K562 (cell line): ENCODE data around the gene SEZ6.
"Not testable (repeated sequence)": the region's sequence is repeated elsewhere in the genome, so short reads cannot be mapped to it uniquely, and the experiment has no call there.

Experiments used
- NEUROD1 ChIP-seq: fragments of 150-350 bp; IDR thresholded peaks from 2 replicates; pipeline ENCODE4 v1.6.1; 2014; ENCODE audit warnings: borderline replicate concordance, low read length, low read depth; ENCODE audit not compliant: partially characterized antibody
- SRSF1 ChIP-seq: fragments of 200-400 bp; formaldehyde crosslinking; IDR thresholded peaks from 2 replicates; pipeline ENCODE4 v1.6.1; 2017; ENCODE audit warnings: mild to moderate bottlenecking, low read depth, low read length, moderate library complexity

GRCh38 chr17:28934508-28934907 is 71.3 kb downstream of the SEZ6 start:
- not testable (repeated sequence) for TF ChIP-seq NEUROD1, SRSF1
